GM12878 (cell line): ENCODE data around the gene LIF.

Experiments used
- BHLHE40 ChIP-seq, 2 experiments: fragments of 450-650 bp in 1 of 2; IDR thresholded peaks; 2 replicates each; pipeline ENCODE4 v1.6.1; 2011 to 2017; ENCODE audit warnings: low read depth in 2 of 2, borderline replicate concordance in 1 of 2, improper control_type of control experiment in 1 of 2, low read length in 1 of 2, mild to moderate bottlenecking in 1 of 2
- CHD1 ChIP-seq: IDR thresholded peaks from 2 replicates; pipeline ENCODE4 v1.6.1; 2012; ENCODE audit warnings: low read depth, low read length, improper control_type of control experiment
- EGR1 ChIP-seq, 2 experiments: IDR thresholded peaks; 1 replicate in 1 of 2; 2 replicates in 1 of 2; pipeline ENCODE4 v1.6.1; 2011 to 2012; ENCODE audit warnings: low read depth in 2 of 2, low read length in 2 of 2, borderline replicate concordance in 1 of 2, mild to moderate bottlenecking in 1 of 2, moderate library complexity in 1 of 2
- EZH2 ChIP-seq: IDR thresholded peaks from 2 replicates; pipeline ENCODE4 v1.6.1; 2012; ENCODE audit warnings: low read depth, mild to moderate bottlenecking, control low read depth, inconsistent platforms, low read length, borderline replicate concordance; ENCODE audit not compliant: control insufficient read depth
- JUNB ChIP-seq: IDR thresholded peaks from 2 replicates; pipeline ENCODE4 v1.6.1; 2016; ENCODE audit warnings: antibody characterized with exemption, mild to moderate bottlenecking
- KDM1A ChIP-seq: fragments of 200-600 bp; sonication (generic); IDR thresholded peaks from 2 replicates; pipeline ENCODE4 v1.6.1; 2016; ENCODE audit warnings: borderline replicate concordance
- MYC ChIP-seq: IDR thresholded peaks from 2 replicates; pipeline ENCODE4 v1.6.1; 2011; ENCODE audit warnings: mild to moderate bottlenecking, low read length, moderate library complexity, inconsistent platforms; ENCODE audit not compliant: insufficient read depth, insufficient replicate concordance, insufficient read length, severe bottlenecking
- POLR2A ChIP-seq: IDR thresholded peaks from 2 replicates; pipeline ENCODE4 v1.6.1; 2011; ENCODE audit warnings: low read depth, mild to moderate bottlenecking, low read length
- POU2F2 ChIP-seq: IDR thresholded peaks from 3 replicates; pipeline ENCODE4 v1.6.1; 2011; ENCODE audit warnings: low read depth, mild to moderate bottlenecking, low read length, borderline replicate concordance
- RFX5 ChIP-seq: IDR thresholded peaks from 2 replicates; pipeline ENCODE4 v1.6.1; 2011; ENCODE audit warnings: low read depth, low read length, improper control_type of control experiment
- TF ChIP-seq, protein P1 (sequence below): fragments of 450-650 bp; IDR thresholded peaks from 2 replicates; pipeline ENCODE4 v1.6.1; 2017; ENCODE audit warnings: antibody characterized with exemption, mild to moderate bottlenecking, moderate library complexity
- TF ChIP-seq, protein P2 (sequence below): IDR thresholded peaks from 2 replicates; pipeline ENCODE4 v1.6.1; 2012; ENCODE audit warnings: mild to moderate bottlenecking, low read depth, low read length
- TF ChIP-seq, protein P3 (sequence below), 3 experiments: IDR thresholded peaks in 2 of 3; conservative IDR thresholded peaks in 1 of 3; 2 replicates each; pipeline ENCODE4 v1.5.1; 2011; ENCODE audit warnings: low read depth in 3 of 3, low read length in 3 of 3, mild to moderate bottlenecking in 3 of 3, control low read depth in 2 of 3, moderate library complexity in 2 of 3, inconsistent platforms in 1 of 3, mixed read lengths in 1 of 3; ENCODE audit not compliant: control insufficient read depth in 2 of 3, insufficient read depth in 1 of 3; ENCODE audit errors: extremely low read depth in 1 of 3

DNA sequence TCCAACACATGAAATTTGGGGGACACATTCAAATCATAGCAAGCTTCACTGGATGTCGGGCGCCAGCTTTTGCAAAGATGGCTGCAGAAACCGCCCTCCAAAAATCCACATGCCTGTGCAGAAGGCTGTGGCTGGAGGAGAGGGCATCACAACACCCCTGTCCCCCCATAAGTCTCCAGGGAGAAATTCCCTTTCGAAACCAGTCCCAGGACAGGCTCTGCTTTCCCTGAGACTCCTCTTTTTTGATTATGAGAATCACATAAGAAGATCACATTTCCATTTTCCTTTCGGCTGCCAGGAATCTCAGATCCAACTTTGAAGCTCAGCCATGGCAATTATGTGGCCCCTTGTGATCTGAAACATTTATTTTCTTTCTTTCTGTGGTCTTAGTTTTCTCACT is 9.7 kb downstream of the LIF start:
- TF ChIP-seq CHD1 (no peak), MYC (no peak), JUNB (no peak), POU2F2 (no peak), RFX5 (no peak), BHLHE40 (IDR thresholded peaks at IDR 0.05; ENCODE audit: borderline replicate concordance in 1 of 2, low read depth in 2 of 2, low read length in 1 of 2) (no peak), EZH2 (no peak), EGR1 (IDR thresholded peaks at IDR 0.05; ENCODE audit: borderline replicate concordance in 1 of 2, low read depth in 2 of 2, low read length in 2 of 2) (no peak), POLR2A (no peak), KDM1A (no peak)
- TF ChIP-seq, protein P1, sequence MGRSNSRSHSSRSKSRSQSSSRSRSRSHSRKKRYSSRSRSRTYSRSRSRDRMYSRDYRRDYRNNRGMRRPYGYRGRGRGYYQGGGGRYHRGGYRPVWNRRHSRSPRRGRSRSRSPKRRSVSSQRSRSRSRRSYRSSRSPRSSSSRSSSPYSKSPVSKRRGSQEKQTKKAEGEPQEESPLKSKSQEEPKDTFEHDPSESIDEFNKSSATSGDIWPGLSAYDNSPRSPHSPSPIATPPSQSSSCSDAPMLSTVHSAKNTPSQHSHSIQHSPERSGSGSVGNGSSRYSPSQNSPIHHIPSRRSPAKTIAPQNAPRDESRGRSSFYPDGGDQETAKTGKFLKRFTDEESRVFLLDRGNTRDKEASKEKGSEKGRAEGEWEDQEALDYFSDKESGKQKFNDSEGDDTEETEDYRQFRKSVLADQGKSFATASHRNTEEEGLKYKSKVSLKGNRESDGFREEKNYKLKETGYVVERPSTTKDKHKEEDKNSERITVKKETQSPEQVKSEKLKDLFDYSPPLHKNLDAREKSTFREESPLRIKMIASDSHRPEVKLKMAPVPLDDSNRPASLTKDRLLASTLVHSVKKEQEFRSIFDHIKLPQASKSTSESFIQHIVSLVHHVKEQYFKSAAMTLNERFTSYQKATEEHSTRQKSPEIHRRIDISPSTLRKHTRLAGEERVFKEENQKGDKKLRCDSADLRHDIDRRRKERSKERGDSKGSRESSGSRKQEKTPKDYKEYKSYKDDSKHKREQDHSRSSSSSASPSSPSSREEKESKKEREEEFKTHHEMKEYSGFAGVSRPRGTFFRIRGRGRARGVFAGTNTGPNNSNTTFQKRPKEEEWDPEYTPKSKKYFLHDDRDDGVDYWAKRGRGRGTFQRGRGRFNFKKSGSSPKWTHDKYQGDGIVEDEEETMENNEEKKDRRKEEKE, result no peak
- TF ChIP-seq, protein P2, sequence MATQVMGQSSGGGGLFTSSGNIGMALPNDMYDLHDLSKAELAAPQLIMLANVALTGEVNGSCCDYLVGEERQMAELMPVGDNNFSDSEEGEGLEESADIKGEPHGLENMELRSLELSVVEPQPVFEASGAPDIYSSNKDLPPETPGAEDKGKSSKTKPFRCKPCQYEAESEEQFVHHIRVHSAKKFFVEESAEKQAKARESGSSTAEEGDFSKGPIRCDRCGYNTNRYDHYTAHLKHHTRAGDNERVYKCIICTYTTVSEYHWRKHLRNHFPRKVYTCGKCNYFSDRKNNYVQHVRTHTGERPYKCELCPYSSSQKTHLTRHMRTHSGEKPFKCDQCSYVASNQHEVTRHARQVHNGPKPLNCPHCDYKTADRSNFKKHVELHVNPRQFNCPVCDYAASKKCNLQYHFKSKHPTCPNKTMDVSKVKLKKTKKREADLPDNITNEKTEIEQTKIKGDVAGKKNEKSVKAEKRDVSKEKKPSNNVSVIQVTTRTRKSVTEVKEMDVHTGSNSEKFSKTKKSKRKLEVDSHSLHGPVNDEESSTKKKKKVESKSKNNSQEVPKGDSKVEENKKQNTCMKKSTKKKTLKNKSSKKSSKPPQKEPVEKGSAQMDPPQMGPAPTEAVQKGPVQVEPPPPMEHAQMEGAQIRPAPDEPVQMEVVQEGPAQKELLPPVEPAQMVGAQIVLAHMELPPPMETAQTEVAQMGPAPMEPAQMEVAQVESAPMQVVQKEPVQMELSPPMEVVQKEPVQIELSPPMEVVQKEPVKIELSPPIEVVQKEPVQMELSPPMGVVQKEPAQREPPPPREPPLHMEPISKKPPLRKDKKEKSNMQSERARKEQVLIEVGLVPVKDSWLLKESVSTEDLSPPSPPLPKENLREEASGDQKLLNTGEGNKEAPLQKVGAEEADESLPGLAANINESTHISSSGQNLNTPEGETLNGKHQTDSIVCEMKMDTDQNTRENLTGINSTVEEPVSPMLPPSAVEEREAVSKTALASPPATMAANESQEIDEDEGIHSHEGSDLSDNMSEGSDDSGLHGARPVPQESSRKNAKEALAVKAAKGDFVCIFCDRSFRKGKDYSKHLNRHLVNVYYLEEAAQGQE, result no peak
- TF ChIP-seq, protein P3, sequence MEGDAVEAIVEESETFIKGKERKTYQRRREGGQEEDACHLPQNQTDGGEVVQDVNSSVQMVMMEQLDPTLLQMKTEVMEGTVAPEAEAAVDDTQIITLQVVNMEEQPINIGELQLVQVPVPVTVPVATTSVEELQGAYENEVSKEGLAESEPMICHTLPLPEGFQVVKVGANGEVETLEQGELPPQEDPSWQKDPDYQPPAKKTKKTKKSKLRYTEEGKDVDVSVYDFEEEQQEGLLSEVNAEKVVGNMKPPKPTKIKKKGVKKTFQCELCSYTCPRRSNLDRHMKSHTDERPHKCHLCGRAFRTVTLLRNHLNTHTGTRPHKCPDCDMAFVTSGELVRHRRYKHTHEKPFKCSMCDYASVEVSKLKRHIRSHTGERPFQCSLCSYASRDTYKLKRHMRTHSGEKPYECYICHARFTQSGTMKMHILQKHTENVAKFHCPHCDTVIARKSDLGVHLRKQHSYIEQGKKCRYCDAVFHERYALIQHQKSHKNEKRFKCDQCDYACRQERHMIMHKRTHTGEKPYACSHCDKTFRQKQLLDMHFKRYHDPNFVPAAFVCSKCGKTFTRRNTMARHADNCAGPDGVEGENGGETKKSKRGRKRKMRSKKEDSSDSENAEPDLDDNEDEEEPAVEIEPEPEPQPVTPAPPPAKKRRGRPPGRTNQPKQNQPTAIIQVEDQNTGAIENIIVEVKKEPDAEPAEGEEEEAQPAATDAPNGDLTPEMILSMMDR (IDR thresholded peaks at IDR 0.05 in 2 of 3, conservative IDR thresholded peaks at IDR 0.05 in 1 of 3; ENCODE audit: control insufficient read depth in 2 of 3, extremely low read depth in 1 of 3, insufficient read depth in 1 of 3, low read depth in 3 of 3, low read length in 3 of 3), result no peak
